Memory B cell (primary cell): ENCODE measurements around the gene CACYBP.
"Not testable (repeated sequence)": the region's sequence is repeated elsewhere in the genome, so short reads cannot be mapped to it uniquely, and the experiment has no call there.

Experiments used
- ATAC-seq: fragments of 150-1000 bp; cut with Tn5 transposase; 2 replicates; pipeline ENCODE4 v1.10.0; 2021; ENCODE audit warnings: low read depth, mild to moderate bottlenecking, moderate library complexity
- DNase-seq, 2 donors: peaks; one replicate each; pipeline ENCODE4 v3.0.0; 2022; ENCODE audit warnings: low spot score in 2 of 2
- H3K27ac Mint-ChIP-seq: one replicate; pipeline ENCODE4 v1.8.0; 2022; ENCODE audit warnings: mild to moderate bottlenecking, moderate library complexity, mixed read lengths
- H3K27me3 Mint-ChIP-seq: one replicate; pipeline ENCODE4 v1.8.0; 2022; ENCODE audit warnings: mixed read lengths
- H3K36me3 Mint-ChIP-seq: one replicate; pipeline ENCODE4 v1.8.0; 2022; ENCODE audit warnings: mild to moderate bottlenecking, mixed read lengths
- H3K4me1 Mint-ChIP-seq: one replicate; pipeline ENCODE4 v1.8.0; 2022; ENCODE audit warnings: mixed read lengths
- H3K4me3 Mint-ChIP-seq: one replicate; pipeline ENCODE4 v1.8.0; 2022; ENCODE audit warnings: mild to moderate bottlenecking, moderate library complexity, mixed read lengths
- H3K9me3 Mint-ChIP-seq: one replicate; pipeline ENCODE4 v1.8.0; 2022; ENCODE audit warnings: mixed read lengths

The CACYBP gene

GRCh38 chr1:175005085-175005783 lies 5.5 kb downstream of the CACYBP start:
- H3K27ac Mint-ChIP-seq, result no peak overlapping the region
- no peak for DNase-seq
- ATAC-seq, result no peak
- peaks cover 16% of the 10 kb centered on the region for H3K36me3 Mint-ChIP-seq
- no peak overlapping the region for H3K4me3 Mint-ChIP-seq
- H3K4me1 Mint-ChIP-seq, result peaks cover 29% of the 10 kb centered on the region
- H3K27me3 Mint-ChIP-seq, result no peaks in the 10 kb centered on the region
- H3K9me3 Mint-ChIP-seq, result no peaks in the 10 kb centered on the region

- Mint-ChIP-seq H3K27ac (peak overlapping the region; percentile 66), H3K36me3 (peaks cover 33% of the 10 kb centered on the region), H3K4me3 (no peak overlapping the region), H3K9me3 (no peaks in the 10 kb centered on the region), H3K4me1 (peaks cover 8% of the 10 kb centered on the region), H3K27me3 (no peaks in the 10 kb centered on the region)
- ATAC-seq (no peak), DNase-seq (no peak)
These were observed 9.8 kb downstream of the CACYBP start for GRCh38 chr1:175009532-175009931.

- Mint-ChIP-seq H3K36me3 (peaks cover 35% of the 10 kb centered on the region), H3K4me3 (no peak overlapping the region), H3K9me3 (no peaks in the 10 kb centered on the region), H3K4me1 (peaks cover 7% of the 10 kb centered on the region), H3K27me3 (no peaks in the 10 kb centered on the region), H3K27ac (peak overlapping the region; percentile 65)
- DNase-seq (no peak), ATAC-seq (no peak)
These were observed 13.7 kb downstream of the CACYBP start for GRCh38 chr1:175013445-175013844.

GRCh38 chr1:175015243-175015642 lies 15.5 kb downstream of the CACYBP start:
- Mint-ChIP-seq H3K27me3 (no peaks in the 10 kb centered on the region), H3K9me3 (no peaks in the 10 kb centered on the region), H3K27ac (no peak overlapping the region), H3K4me3 (no peak overlapping the region), H3K4me1 (peaks cover 2% of the 10 kb centered on the region), H3K36me3 (peaks cover 33% of the 10 kb centered on the region)
- no peak for DNase-seq
- ATAC-seq, result no peak

- DNase-seq, result no peak
- no peaks in the 10 kb centered on the region for H3K9me3 Mint-ChIP-seq
- no peak overlapping the region for H3K4me3 Mint-ChIP-seq
- no peak overlapping the region for H3K27ac Mint-ChIP-seq
- H3K36me3 Mint-ChIP-seq, result peaks cover 16% of the 10 kb centered on the region
- H3K4me1 Mint-ChIP-seq, result peaks cover 22% of the 10 kb centered on the region
- no peaks in the 10 kb centered on the region for H3K27me3 Mint-ChIP-seq
- ATAC-seq, result no peak
These were observed 19.8 kb downstream of the CACYBP start for GRCh38 chr1:175019524-175019923.

- peak within 1 kb of the TSS; percentile 94 for H3K4me3 Mint-ChIP-seq
- no peaks in the 10 kb centered on the region for H3K27me3 Mint-ChIP-seq
- H3K9me3 Mint-ChIP-seq, result peaks cover 1% of the 10 kb centered on the region
- peak; percentile 93 to 96 for DNase-seq
- ATAC-seq, result peak; percentile 91
- peaks cover 20% of the 10 kb centered on the region for H3K4me1 Mint-ChIP-seq
- H3K36me3 Mint-ChIP-seq, result peaks cover 4% of the 10 kb centered on the region
- H3K27ac Mint-ChIP-seq, result peak within 1 kb of the TSS; percentile 95
These were observed 23.5 kb downstream of the CACYBP start, which contains the start of gene MRPS14 for GRCh38 chr1:175023043-175023921. Gene MRPS14 (minus strand): TSS chr1:175023425. CDS start chr1:175023408, 17 bp downstream.

- ATAC-seq, DNase-seq, H3K9me3 Mint-ChIP-seq, H3K27me3 Mint-ChIP-seq, H3K36me3 Mint-ChIP-seq: not testable (repeated sequence)
- Mint-ChIP-seq H3K4me3 (peak overlapping the region; percentile 94), H3K27ac (peak overlapping the region; percentile 95), H3K4me1 (peaks cover 20% of the 10 kb centered on the region)
These were observed 24.1 kb downstream of the CACYBP start for GRCh38 chr1:175023922-175024242.

GRCh38 chr1:175024773-175025172 lies 25.0 kb downstream of the CACYBP start:
- H3K27me3 Mint-ChIP-seq, result no peaks in the 10 kb centered on the region
- DNase-seq, result no peak
- H3K4me3 Mint-ChIP-seq, result peak overlapping the region; percentile 5
- H3K27ac Mint-ChIP-seq, result peak overlapping the region; percentile 7
- H3K9me3 Mint-ChIP-seq, result peaks cover 1% of the 10 kb centered on the region
- no peak for ATAC-seq
- peaks cover 24% of the 10 kb centered on the region for H3K4me1 Mint-ChIP-seq
- peaks cover 2% of the 10 kb centered on the region for H3K36me3 Mint-ChIP-seq

GRCh38 chr1:175033953-175034352 lies 34.2 kb downstream of the CACYBP start:
- Mint-ChIP-seq H3K4me1 (peaks cover 7% of the 10 kb centered on the region), H3K36me3 (no peaks in the 10 kb centered on the region), H3K9me3 (no peaks in the 10 kb centered on the region), H3K27ac (no peak overlapping the region), H3K4me3 (no peak overlapping the region), H3K27me3 (no peaks in the 10 kb centered on the region)
- ATAC-seq (no peak), DNase-seq (no peak)

- Mint-ChIP-seq H3K27me3 (no peaks in the 10 kb centered on the region), H3K4me1 (peaks cover 2% of the 10 kb centered on the region), H3K9me3 (no peaks in the 10 kb centered on the region), H3K27ac (peak overlapping the region; percentile 7), H3K4me3 (no peak overlapping the region), H3K36me3 (no peaks in the 10 kb centered on the region)
- ATAC-seq (no peak), DNase-seq (no peak)
These were observed 35.0 kb downstream of the CACYBP start for GRCh38 chr1:175034775-175035174.

GRCh38 chr1:175035865-175036264 lies 36.1 kb downstream of the CACYBP start:
- Mint-ChIP-seq H3K36me3 (no peaks in the 10 kb centered on the region), H3K9me3 (no peaks in the 10 kb centered on the region), H3K27me3 (peaks cover 2% of the 10 kb centered on the region), H3K27ac (no peak overlapping the region), H3K4me1 (no peaks in the 10 kb centered on the region), H3K4me3 (no peak overlapping the region)
- ATAC-seq, result no peak
- no peak for DNase-seq

GRCh38 chr1:175036476-175036875 lies 36.7 kb downstream of the CACYBP start:
- no peaks in the 10 kb centered on the region for H3K9me3 Mint-ChIP-seq
- ATAC-seq (no peak), DNase-seq (no peak)
- no peak overlapping the region for H3K4me3 Mint-ChIP-seq
- no peaks in the 10 kb centered on the region for H3K36me3 Mint-ChIP-seq
- no peak overlapping the region for H3K27ac Mint-ChIP-seq
- H3K4me1 Mint-ChIP-seq, result no peaks in the 10 kb centered on the region
- peaks cover 2% of the 10 kb centered on the region for H3K27me3 Mint-ChIP-seq

- peaks cover 2% of the 10 kb centered on the region for H3K27me3 Mint-ChIP-seq
- ATAC-seq (no peak), DNase-seq (no peak)
- no peak overlapping the region for H3K4me3 Mint-ChIP-seq
- no peaks in the 10 kb centered on the region for H3K4me1 Mint-ChIP-seq
- H3K36me3 Mint-ChIP-seq, result no peaks in the 10 kb centered on the region
- H3K27ac Mint-ChIP-seq, result no peak overlapping the region
- no peaks in the 10 kb centered on the region for H3K9me3 Mint-ChIP-seq
These were observed 37.7 kb downstream of the CACYBP start for GRCh38 chr1:175037416-175037815.

- DNase-seq (no peak), ATAC-seq (no peak)
- no peak overlapping the region for H3K27ac Mint-ChIP-seq
- no peaks in the 10 kb centered on the region for H3K36me3 Mint-ChIP-seq
- no peaks in the 10 kb centered on the region for H3K4me1 Mint-ChIP-seq
- H3K4me3 Mint-ChIP-seq, result no peak overlapping the region
- peaks cover 4% of the 10 kb centered on the region for H3K27me3 Mint-ChIP-seq
- H3K9me3 Mint-ChIP-seq, result no peaks in the 10 kb centered on the region
These were observed 40.7 kb downstream of the CACYBP start for GRCh38 chr1:175040324-175040879.
